ENCODE measurements around the gene OAT. TPM values are rescaled to one million over a fixed set of nuclear protein-coding genes. Genes with fewer than 3 reads are reported as not detected.

OAT gene
- total and polyA plus RNA-seq, 4 donors = 25.1 to 255 (median 69.1) TPM

DNA sequence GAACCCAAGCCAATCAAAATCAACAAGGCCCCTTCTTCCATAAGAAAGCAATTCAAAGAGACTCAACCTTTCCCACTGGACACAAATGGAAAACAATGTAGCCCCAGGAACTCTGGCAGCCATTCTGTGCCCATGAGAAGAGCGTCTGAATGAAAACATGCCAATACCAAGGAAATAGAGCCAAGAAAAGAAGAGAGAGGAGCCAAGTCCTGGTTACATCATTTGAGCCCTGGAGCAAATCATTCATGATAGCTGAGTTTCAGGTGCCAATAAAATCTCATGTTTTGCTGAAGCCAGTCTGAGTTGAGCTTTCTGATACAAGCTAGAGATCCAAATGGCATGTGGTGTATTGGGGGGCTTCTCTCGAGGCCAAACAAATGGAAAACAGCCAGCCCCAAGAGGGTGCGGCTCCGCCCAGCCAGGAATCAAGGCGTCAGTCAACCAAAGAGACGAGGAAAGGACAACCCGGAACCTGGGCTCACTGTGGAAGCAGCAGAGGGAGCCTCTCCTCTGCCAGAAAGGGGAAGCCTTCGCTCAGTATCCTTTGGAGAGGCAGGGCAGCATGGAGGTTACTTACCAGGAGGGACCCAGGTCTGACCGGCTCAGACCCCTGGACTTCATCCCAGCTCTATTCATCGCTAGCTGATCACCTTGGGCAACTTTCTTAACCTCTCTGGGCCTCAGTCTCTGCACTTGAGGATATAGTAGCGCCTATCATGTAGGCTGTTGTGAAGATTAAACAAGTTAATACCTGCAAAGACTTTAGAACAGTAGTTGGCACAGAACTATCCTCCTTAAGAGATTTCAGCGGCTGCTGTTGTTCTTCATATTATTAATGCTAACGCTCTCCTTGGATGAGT is 61.8 kb downstream of the OAT start:
- H3K36me3 ChIP-seq (ENCODE audit: control insufficient read depth in 4 of 4, insufficient read depth in 3 of 4, low read depth in 1 of 4, low read length in 3 of 4) = no peaks in the 10 kb centered on the region
- 78% methylated on average over 13 of the region's 13 CpGs for WGBS
- no peak for DNase-seq (ENCODE audit: low spot score)

GRCh38 chr10:124354411-124355382 is 64.0 kb downstream of the OAT start:
- WGBS = 22% methylated on average over 29 of the region's 29 CpGs
- peak overlapping the region in 1 of 2 donors; percentile 23 for H3K27ac ChIP-seq (ENCODE audit: low read depth in 1 of 2, low read length in 2 of 2)
- H3K9ac ChIP-seq (ENCODE audit: low read depth in 1 of 2, low read length in 2 of 2) = peak overlapping the region in 1 of 2 donors; percentile 13
- H3K9me3 ChIP-seq (ENCODE audit: control insufficient read depth in 4 of 4, low read length in 3 of 4) = peaks cover 0 to 3% (median 0%) of the 10 kb centered on the region in 4 donors
- no peaks in the 10 kb centered on the region for H3K36me3 ChIP-seq (ENCODE audit: control insufficient read depth in 4 of 4, insufficient read depth in 3 of 4, low read depth in 1 of 4, low read length in 3 of 4)
- peak overlapping the region in 2 of 3 donors; percentile 37 to 41 for H3K4me3 ChIP-seq (ENCODE audit: low read depth in 1 of 3, low read length in 3 of 3)
- TF ChIP-seq, protein P1, sequence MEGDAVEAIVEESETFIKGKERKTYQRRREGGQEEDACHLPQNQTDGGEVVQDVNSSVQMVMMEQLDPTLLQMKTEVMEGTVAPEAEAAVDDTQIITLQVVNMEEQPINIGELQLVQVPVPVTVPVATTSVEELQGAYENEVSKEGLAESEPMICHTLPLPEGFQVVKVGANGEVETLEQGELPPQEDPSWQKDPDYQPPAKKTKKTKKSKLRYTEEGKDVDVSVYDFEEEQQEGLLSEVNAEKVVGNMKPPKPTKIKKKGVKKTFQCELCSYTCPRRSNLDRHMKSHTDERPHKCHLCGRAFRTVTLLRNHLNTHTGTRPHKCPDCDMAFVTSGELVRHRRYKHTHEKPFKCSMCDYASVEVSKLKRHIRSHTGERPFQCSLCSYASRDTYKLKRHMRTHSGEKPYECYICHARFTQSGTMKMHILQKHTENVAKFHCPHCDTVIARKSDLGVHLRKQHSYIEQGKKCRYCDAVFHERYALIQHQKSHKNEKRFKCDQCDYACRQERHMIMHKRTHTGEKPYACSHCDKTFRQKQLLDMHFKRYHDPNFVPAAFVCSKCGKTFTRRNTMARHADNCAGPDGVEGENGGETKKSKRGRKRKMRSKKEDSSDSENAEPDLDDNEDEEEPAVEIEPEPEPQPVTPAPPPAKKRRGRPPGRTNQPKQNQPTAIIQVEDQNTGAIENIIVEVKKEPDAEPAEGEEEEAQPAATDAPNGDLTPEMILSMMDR (IDR thresholded peaks at IDR 0.05; ENCODE audit: low read depth, low read length, missing input control) = no peak
- TF ChIP-seq YY1 (IDR thresholded peaks at IDR 0.05) (peak; percentile 52), FOXA2 (IDR thresholded peaks at IDR 0.05) (no peak), EGR1 (IDR thresholded peaks at IDR 0.05; ENCODE audit: low read depth in 2 of 2) (no peak), MAX (IDR thresholded peaks at IDR 0.05) (no peak), REST (IDR thresholded peaks at IDR 0.05) (peak; percentile 20), HNF4G (IDR thresholded peaks at IDR 0.05) (no peak), HNF4A (conservative IDR thresholded peaks at IDR 0.05) (peak; percentile 42 to 59), FOXA1 (IDR thresholded peaks at IDR 0.05) (no peak), GABPA (IDR thresholded peaks at IDR 0.05 in 1 of 2, conservative IDR thresholded peaks at IDR 0.05 in 1 of 2) (peak in 1 of 2 donors; percentile 22), NR2F2 (IDR thresholded peaks at IDR 0.05) (peak; percentile 56), JUND (IDR thresholded peaks at IDR 0.05) (peak in 1 of 2 donors; percentile 41), RXRA (IDR thresholded peaks at IDR 0.05) (peak; percentile 56 to 75), TAF1 (conservative IDR thresholded peaks at IDR 0.05) (no peak), ZBTB33 (IDR thresholded peaks at IDR 0.05) (no peak), SP1 (IDR thresholded peaks at IDR 0.05) (peak; percentile 30), RAD21 (IDR thresholded peaks at IDR 0.05) (peak in 1 of 2 donors; percentile 36)
- TF ChIP-seq, protein P2, sequence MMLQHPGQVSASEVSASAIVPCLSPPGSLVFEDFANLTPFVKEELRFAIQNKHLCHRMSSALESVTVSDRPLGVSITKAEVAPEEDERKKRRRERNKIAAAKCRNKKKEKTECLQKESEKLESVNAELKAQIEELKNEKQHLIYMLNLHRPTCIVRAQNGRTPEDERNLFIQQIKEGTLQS (IDR thresholded peaks at IDR 0.05) = no peak
- peaks cover 3 to 14% (median 13%) of the 10 kb centered on the region in 4 donors for H3K4me1 ChIP-seq (ENCODE audit: control insufficient read depth in 4 of 4, insufficient read depth in 4 of 4, low read length in 3 of 4)
- no peak for DNase-seq (ENCODE audit: low spot score)
- no peaks in the 10 kb centered on the region for H3K27me3 ChIP-seq (ENCODE audit: control insufficient read depth in 4 of 4, insufficient read depth in 4 of 4, low read length in 3 of 4)

More for the DNA sequence above, 61.8 kb downstream of the OAT start:
- no peaks in the 10 kb centered on the region for H3K27me3 ChIP-seq (ENCODE audit: control insufficient read depth in 4 of 4, insufficient read depth in 4 of 4, low read length in 3 of 4)
- H3K4me1 ChIP-seq (ENCODE audit: control insufficient read depth in 4 of 4, insufficient read depth in 4 of 4, low read length in 3 of 4) = peaks cover 3 to 13% (median 11%) of the 10 kb centered on the region in 4 donors
- TF ChIP-seq HNF4A (conservative IDR thresholded peaks at IDR 0.05) (peak in 1 of 2 donors; percentile 31), NR2F2 (IDR thresholded peaks at IDR 0.05) (no peak)
- no peak overlapping the region for H3K27ac ChIP-seq (ENCODE audit: low read depth in 1 of 2, low read length in 2 of 2)
- H3K9ac ChIP-seq (ENCODE audit: low read depth in 1 of 2, low read length in 2 of 2) = no peak overlapping the region
- H3K4me3 ChIP-seq (ENCODE audit: low read depth in 1 of 3, low read length in 3 of 3) = no peak overlapping the region
- peaks cover 0 to 3% (median 0%) of the 10 kb centered on the region in 4 donors for H3K9me3 ChIP-seq (ENCODE audit: control insufficient read depth in 4 of 4, low read length in 3 of 4)
